GM19438 (cell line): ENCODE measurements around the gene NGEF.
"Not testable (repeated sequence)": the region's sequence is repeated elsewhere in the genome, so short reads cannot be mapped to it uniquely, and the experiment has no call there.

ENCODE experiments used
- ATAC-seq: cut with Tn5 transposase; IDR thresholded peaks from one replicate; pipeline ENCODE4 v1.9.1; 2021; ENCODE audit warnings: low read depth; ENCODE audit not compliant: unreplicated experiment

Gene NGEF

DNA sequence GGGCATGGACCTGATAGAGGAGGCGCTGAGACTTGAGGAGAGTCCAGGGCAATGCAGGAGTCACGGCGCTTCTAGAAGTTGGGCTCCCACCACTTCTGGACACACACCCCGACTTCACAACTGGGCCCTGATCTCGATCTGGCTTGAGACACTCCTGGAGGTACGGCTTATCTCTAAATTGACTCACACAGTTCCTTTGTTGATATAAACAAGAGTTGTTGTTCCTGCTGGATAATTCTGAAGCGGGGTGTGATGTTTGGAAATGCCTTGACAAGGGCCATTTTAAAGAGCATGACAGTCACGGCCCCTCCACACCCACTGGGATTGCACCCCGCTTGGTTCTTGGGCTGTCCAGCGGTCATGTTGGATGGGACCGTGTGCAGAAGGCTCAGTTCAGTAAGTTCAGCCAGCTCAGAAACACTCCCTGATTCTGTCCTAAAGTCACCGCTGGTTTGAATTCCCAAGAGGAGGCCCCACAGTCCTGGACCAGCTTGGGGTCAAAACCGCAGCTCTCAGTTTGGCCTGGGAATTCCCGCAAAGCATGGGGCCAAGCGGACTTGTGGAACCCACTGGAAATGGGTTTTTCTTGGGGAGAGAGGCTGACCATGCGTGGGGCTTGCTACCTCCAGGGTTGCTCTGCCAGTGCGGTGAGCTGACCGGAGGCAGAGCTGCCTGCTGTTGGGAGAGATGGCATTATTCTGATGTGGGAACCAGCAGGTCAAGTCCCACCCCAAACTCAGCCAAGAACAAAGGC, 10.1 kb upstream of the NGEF start:
- ATAC-seq, result no peak

DNA sequence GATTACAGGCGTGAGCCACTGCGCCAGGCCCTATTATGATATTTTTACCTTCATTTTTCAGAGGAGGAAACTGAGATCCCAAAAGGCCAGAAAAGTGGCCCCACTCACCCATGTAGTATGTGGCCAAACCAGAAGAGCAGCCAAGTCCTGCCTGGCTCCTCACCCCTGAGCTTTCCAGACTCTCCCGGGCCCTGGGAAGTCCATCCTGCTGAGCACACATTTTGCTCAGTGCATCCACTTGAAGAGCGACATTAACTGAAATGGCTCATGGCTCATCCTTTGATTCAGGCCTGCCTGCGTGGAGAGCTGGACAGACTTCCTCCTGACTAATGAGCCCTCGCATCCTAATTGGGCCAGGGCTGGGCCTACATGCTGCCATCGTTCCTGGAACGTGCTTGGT, 9.5 kb upstream of the NGEF start:
- ATAC-seq, result no peak

DNA sequence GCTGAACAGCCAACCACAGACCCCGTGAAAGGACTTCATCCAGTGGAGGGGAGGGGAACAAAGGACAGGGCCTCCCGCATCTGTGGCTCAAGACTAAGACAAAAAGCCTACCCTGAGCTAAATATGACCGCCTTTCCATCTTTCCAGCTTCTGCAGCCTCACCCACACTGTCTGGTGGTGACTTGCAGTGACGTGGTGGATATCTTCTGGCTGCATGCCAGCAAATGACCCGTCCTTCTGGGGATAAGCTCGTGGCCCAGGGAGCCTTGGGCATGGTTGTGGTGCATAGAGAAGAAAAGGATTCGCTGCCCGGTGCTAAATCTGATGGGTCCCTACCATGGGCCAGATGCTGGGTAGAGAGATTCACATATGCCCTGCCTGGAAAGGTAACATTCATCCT, 8.7 kb upstream of the NGEF start:
- no peak for ATAC-seq

- ATAC-seq, result no peak
These were observed 7.4 kb upstream of the NGEF start for GRCh38 chr2:233020454-233020853.

- ATAC-seq, result not testable (repeated sequence)
These were observed 6.6 kb upstream of the NGEF start for GRCh38 chr2:233019610-233020009.

DNA sequence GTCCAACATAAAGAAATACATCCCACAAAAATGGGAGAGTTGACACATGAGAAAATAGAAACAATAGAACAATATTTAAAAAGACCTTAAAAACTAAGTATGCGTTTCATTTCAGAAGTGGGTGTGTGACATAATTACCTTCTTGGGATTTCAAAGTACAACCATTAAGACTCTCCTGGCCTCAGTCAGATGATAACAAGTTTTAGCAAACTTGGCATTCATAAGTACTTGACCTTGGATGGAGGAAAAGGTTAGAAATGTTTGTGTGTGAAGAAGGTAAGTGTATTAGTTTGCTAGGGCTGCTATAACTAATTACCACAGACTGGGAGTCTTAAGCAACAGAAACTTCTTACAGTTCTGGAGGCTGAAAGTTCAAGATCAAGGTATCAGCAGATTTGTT, 4.9 kb upstream of the NGEF start:
- no peak for ATAC-seq

DNA sequence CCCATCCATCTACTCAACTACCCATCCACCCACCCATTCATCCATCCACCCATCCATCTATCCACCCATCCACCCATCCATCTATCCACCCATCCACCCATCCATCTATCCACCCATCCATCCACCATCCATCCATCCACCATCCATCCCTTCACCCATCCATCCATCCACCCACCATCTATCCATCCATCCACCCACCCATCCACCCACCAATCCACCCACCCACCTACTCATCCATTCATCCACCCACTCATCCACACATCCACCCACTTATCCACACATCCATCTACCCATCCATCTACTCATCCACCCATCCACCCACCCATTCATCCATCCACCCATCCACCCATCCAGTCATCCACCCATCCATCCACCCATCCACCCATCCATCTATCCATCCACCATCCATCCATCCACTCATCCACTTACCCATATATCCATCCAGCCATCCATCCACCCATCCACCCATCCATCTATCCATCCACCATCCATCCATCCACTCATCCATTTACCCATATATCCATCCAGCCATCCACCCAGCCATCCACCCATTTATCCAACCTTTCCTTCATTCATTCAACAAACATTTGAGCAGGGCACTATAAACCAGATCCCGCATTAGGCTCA, 2.1 kb upstream of the NGEF start:
- no peak for ATAC-seq

GRCh38 chr2:233013650-233014049, 594 bp upstream of the NGEF start:
- ATAC-seq, result no peak

DNA sequence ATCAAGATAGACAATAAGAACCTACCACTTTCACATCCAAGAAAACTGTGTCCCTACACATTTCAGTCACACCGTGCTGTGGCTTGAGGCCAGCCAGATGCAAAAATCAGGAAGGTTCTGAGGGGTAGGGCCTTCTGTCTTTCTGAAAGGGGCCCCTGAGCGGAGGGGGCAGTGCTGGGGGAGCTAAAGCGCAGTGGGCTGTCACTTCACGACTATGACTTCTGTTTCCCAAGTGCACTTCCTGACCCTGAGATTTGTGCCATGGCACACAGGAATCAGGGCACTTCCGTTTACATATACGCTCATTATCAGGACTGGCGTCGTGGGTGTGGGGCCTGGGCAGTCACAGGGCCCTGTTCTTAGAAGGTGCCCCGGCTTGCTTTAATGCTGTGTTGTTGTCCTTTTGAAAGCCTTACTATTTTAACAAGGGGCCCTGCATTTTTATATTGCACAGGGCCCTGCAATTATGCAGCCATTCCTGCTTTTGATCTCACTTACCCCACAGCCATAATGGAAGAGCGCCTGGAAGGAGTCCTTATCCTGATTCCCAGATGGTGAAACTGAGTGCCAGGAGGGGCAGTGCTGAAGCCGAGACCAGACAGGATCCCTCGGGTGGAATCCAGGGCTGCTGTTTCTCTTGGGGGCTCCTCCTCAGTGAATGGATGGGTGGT, 620 bp downstream of the NGEF start:
- ATAC-seq, result no peak

- no peak for ATAC-seq
These were observed 1.3 kb downstream of the NGEF start for GRCh38 chr2:233011702-233012131.

DNA sequence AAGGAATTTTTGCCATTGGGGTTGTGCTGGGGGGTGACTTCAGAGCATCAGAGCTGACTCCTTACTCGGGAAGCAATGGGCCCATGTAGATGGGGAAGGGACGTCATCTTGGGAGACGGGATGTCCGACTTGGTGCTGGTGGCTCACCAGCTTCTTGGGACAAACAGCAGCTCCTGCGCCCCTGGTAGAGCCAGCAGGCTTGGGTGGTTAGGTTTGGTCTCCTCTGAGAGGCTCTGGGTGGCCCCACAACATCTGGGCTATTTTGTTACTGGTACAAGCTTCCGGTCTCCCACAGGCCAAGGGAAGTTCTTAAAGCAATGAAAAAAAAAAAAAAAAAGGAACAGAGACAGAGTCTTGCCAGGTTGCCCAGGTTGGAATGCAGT, 1.8 kb downstream of the NGEF start:
- ATAC-seq, result no peak

GRCh38 chr2:233010569-233011267, 2.3 kb downstream of the NGEF start:
- no peak for ATAC-seq

DNA sequence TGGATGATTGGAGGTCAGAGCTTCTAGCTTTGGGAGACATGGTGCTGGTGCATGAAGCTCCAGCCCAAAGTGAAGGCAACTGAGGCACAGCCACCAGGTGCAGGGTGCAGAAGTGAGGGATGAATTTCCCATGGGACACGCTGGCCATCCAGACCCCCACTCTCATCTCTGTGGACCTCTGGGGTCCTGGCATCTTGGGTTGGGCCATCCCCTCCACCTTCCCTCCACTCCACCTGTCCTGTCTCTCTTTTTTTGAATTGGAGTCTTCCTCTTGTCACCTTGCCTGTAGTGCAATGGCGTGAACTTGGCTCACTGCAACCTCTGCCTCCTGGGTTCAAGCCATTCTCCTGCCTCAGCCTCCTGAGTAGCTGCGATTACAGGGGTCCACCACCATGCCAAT, 3.4 kb downstream of the NGEF start:
- ATAC-seq, result no peak

- no peak for ATAC-seq
These were observed 5.3 kb downstream of the NGEF start for GRCh38 chr2:233007739-233008138.

DNA sequence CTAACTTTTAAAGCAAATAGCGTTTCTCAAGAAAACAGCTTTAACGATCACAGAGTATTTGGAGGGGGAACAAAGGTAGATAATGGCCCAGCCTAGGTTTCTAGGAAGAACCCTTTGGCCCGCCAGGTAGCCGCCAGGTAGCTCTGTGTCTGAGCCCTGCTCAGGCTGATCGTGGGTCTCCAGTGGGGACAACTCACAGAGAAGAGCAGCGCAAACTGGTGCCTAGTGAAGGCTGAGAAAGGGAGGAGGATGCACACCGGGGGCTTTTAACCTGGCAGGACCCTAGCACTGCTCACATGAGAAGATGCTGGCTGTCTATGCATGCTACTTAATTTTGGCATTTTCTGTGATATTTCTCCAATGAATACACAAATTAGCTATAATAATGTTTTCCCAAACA, 5.8 kb downstream of the NGEF start:
- ATAC-seq, result no peak

GRCh38 chr2:233006648-233007047, 6.4 kb downstream of the NGEF start:
- no peak for ATAC-seq

- ATAC-seq, result no peak
These were observed 8.0 kb downstream of the NGEF start for GRCh38 chr2:233005096-233005495.

- no peak for ATAC-seq
These were observed 9.1 kb downstream of the NGEF start for GRCh38 chr2:233003658-233004555.

GRCh38 chr2:233002829-233003657, 10.0 kb downstream of the NGEF start:
- ATAC-seq, result no peak
